ENCODE measurements around the gene RAMP1. TPM values are rescaled to one million over a fixed set of nuclear protein-coding genes. Genes with fewer than 3 reads are reported as not detected.
"Not testable (repeated sequence)": the region's sequence is repeated elsewhere in the genome, so short reads cannot be mapped to it uniquely, and the experiment has no call there.

RAMP1 gene
- total RNA-seq, 1 experiment from 2014 or later, result 0.63 TPM

GRCh38 chr2:237867465-237867864, 8.0 kb downstream of the RAMP1 start:
- Histone ChIP-seq H3T11ph (ENCODE audit: low read length) (no peak overlapping the region), H3K9ac (ENCODE audit: extremely low read depth, insufficient read length, low read length) (no peak overlapping the region), H2BK5ac (ENCODE audit: insufficient read length, low read length) (no peak overlapping the region), H3K27ac (ENCODE audit: insufficient read length, low read depth, low read length) (no peak overlapping the region), H3K79me2 (ENCODE audit: insufficient read depth, low read length) (no peaks in the 10 kb centered on the region), H2BK20ac (ENCODE audit: low read depth, low read length, poor library complexity, severe bottlenecking) (no peak overlapping the region), H2BK120ac (ENCODE audit: low read depth, low read length, poor library complexity, severe bottlenecking) (no peak overlapping the region), H2BK15ac (ENCODE audit: low read depth, low read length) (no peak overlapping the region), H3K14ac (ENCODE audit: insufficient read depth, low read length) (no peak overlapping the region), H3K79me1 (ENCODE audit: insufficient read depth, low read depth, low read length, poor library complexity, severe bottlenecking) (no peaks in the 10 kb centered on the region), H4K5ac (ENCODE audit: insufficient read length, low read depth, low read length) (no peak overlapping the region), H3K56ac (ENCODE audit: insufficient read length, low read depth, low read length) (no peak overlapping the region), H3K4ac (ENCODE audit: low read depth, low read length) (no peak overlapping the region), H4K8ac (replicated peaks; ENCODE audit: insufficient read length, low read depth, low read length) (no peak overlapping the region), H3K27me3 (ENCODE audit: insufficient read depth, low read length) (no peaks in the 10 kb centered on the region), H3K9me3 (ENCODE audit: control insufficient read depth, low read depth, low read length) (no peaks in the 10 kb centered on the region), H2BK12ac (ENCODE audit: insufficient read length, low read depth, low read length) (no peak overlapping the region), H3K23ac (ENCODE audit: insufficient read length, low read depth, low read length) (no peak overlapping the region), H3K4me1 (ENCODE audit: insufficient read depth, low read length) (no peaks in the 10 kb centered on the region; the same call in 1 of the 2 replicates), H2AK5ac (ENCODE audit: insufficient read length, low read length) (no peak overlapping the region), H4K20me1 (ENCODE audit: control insufficient read depth, insufficient read depth, insufficient read length) (no peaks in the 10 kb centered on the region), H3K4me2 (ENCODE audit: insufficient read depth, insufficient read length, low read length) (no peak overlapping the region), H4K91ac (ENCODE audit: insufficient read length, low read depth, low read length) (no peak overlapping the region), H3K18ac (ENCODE audit: insufficient read length, low read depth, low read length) (no peak overlapping the region), H2AFZ (ENCODE audit: low read length) (no peak overlapping the region), H3K23me2 (ENCODE audit: insufficient read length, low read depth, low read length, poor library complexity, severe bottlenecking) (no peaks in the 10 kb centered on the region)
- Mint-ChIP-seq H3K27ac (no peak overlapping the region), H3K4me3 (no peak overlapping the region), H3K9me3 (no peaks in the 10 kb centered on the region), H3K27me3 (ENCODE audit: low read depth) (peaks cover 5% of the 10 kb centered on the region), H3K36me3 (ENCODE audit: insufficient read depth in 1 of 3, low read depth in 3 of 3) (no peaks in the 10 kb centered on the region), H3K4me1 (peaks cover 9 to 13% of the 10 kb centered on the region in 2 experiments)
- no CpG with 5 or more reads among the region's 10 CpGs for WGBS (ENCODE audit: extremely low coverage, insufficient read length, low lambda C conversion rate)
- TF ChIP-seq, protein P1, sequence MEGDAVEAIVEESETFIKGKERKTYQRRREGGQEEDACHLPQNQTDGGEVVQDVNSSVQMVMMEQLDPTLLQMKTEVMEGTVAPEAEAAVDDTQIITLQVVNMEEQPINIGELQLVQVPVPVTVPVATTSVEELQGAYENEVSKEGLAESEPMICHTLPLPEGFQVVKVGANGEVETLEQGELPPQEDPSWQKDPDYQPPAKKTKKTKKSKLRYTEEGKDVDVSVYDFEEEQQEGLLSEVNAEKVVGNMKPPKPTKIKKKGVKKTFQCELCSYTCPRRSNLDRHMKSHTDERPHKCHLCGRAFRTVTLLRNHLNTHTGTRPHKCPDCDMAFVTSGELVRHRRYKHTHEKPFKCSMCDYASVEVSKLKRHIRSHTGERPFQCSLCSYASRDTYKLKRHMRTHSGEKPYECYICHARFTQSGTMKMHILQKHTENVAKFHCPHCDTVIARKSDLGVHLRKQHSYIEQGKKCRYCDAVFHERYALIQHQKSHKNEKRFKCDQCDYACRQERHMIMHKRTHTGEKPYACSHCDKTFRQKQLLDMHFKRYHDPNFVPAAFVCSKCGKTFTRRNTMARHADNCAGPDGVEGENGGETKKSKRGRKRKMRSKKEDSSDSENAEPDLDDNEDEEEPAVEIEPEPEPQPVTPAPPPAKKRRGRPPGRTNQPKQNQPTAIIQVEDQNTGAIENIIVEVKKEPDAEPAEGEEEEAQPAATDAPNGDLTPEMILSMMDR (conservative IDR thresholded peaks at IDR 0.05), result no peak
- DNase-seq, result no peak

DNA sequence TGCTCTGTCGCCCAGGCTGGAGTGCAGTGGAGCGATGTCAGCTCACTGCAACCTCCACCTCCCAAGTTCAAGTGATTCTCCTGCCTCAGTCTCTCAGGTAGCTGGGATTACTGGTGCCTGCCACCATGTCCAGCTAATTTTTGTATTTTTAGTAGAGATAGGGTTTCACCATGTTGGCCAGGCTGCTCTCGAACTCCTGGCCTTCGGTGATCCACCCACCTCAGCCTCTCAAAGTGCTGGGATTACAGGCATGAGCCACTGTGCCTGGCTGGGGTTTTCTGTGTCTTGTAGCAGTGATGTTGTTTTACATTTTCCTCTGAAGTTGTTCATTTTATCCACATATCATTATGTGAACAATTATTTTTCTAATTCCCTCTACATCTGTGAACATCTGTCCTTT, 8.7 kb downstream of the RAMP1 start:
- H3K56ac ChIP-seq (ENCODE audit: insufficient read length, low read depth, low read length); H2BK12ac ChIP-seq (ENCODE audit: insufficient read length, low read depth, low read length); H3K14ac ChIP-seq (ENCODE audit: insufficient read depth, low read length); H3K9ac ChIP-seq (ENCODE audit: extremely low read depth, insufficient read length, low read length); DNase-seq; H2BK20ac ChIP-seq (ENCODE audit: low read depth, low read length, poor library complexity, severe bottlenecking); H3K27me3 Mint-ChIP-seq (ENCODE audit: low read depth); H3K36me3 Mint-ChIP-seq (ENCODE audit: insufficient read depth in 1 of 3, low read depth in 3 of 3); H2BK5ac ChIP-seq (ENCODE audit: insufficient read length, low read length); H3K27ac Mint-ChIP-seq; H3K79me1 ChIP-seq (ENCODE audit: insufficient read depth, low read depth, low read length, poor library complexity, severe bottlenecking); H2BK15ac ChIP-seq (ENCODE audit: low read depth, low read length); H2BK120ac ChIP-seq (ENCODE audit: low read depth, low read length, poor library complexity, severe bottlenecking); H4K20me1 ChIP-seq (ENCODE audit: control insufficient read depth, insufficient read depth, insufficient read length); H3K18ac ChIP-seq (ENCODE audit: insufficient read length, low read depth, low read length); H3K9me3 ChIP-seq (ENCODE audit: control insufficient read depth, low read depth, low read length); H3K4me2 ChIP-seq (ENCODE audit: insufficient read depth, insufficient read length, low read length); H3K4ac ChIP-seq (ENCODE audit: low read depth, low read length); H4K91ac ChIP-seq (ENCODE audit: insufficient read length, low read depth, low read length); H3K23ac ChIP-seq (ENCODE audit: insufficient read length, low read depth, low read length); H3K79me2 ChIP-seq (ENCODE audit: insufficient read depth, low read length); H3K27ac ChIP-seq (ENCODE audit: insufficient read length, low read depth, low read length); H3K4me3 Mint-ChIP-seq; H2AK5ac ChIP-seq (ENCODE audit: insufficient read length, low read length); H3K27me3 ChIP-seq (ENCODE audit: insufficient read depth, low read length); H4K8ac ChIP-seq (replicated peaks; ENCODE audit: insufficient read length, low read depth, low read length); H3K23me2 ChIP-seq (ENCODE audit: insufficient read length, low read depth, low read length, poor library complexity, severe bottlenecking); H4K5ac ChIP-seq (ENCODE audit: insufficient read length, low read depth, low read length); H2AFZ ChIP-seq (ENCODE audit: low read length); H3T11ph ChIP-seq (ENCODE audit: low read length); H3K4me1 ChIP-seq (ENCODE audit: insufficient read depth, low read length); H3K9me3 Mint-ChIP-seq: not testable (repeated sequence)
- peaks cover 9 to 13% of the 10 kb centered on the region in 2 experiments for H3K4me1 Mint-ChIP-seq
- no CpG with 5 or more reads among the region's 4 CpGs for WGBS (ENCODE audit: extremely low coverage, insufficient read length, low lambda C conversion rate)

Data from H9 (cell line).